Astrocyte (in vitro differentiated cells and primary cell): ENCODE results near the gene PHKG1. TPM values are rescaled to one million over a fixed set of nuclear protein-coding genes. Genes with fewer than 3 reads are reported as not detected.
"Not testable (repeated sequence)": the region's sequence is repeated elsewhere in the genome, so short reads cannot be mapped to it uniquely, and the experiment has no call there.

Experiments
- DNase-seq: peaks from one replicate; pipeline ENCODE4 v3.0.0-alpha.2; 2010; ENCODE audit warnings: low read depth
- FAIRE-seq: peaks from 2 replicates; lab custom pipeline; 2011; peaks lifted over from hg19 to GRCh38; lab: Jason Lieb, UNC
- H2AFZ ChIP-seq: 2 replicates; pipeline ENCODE4 v1.6.0; 2012; ENCODE audit warnings: low read depth, low read length, inconsistent platforms
- H3K27ac ChIP-seq: 2 replicates; pipeline ENCODE4 v1.5.1; 2011; ENCODE audit warnings: low read depth, low read length, inconsistent platforms
- H3K27me3 ChIP-seq: 2 replicates; pipeline ENCODE4 v1.6.0; 2011; ENCODE audit warnings: low read length, inconsistent platforms; ENCODE audit not compliant: insufficient read depth
- H3K36me3 ChIP-seq: 2 replicates; pipeline ENCODE4 v1.5.1; 2011; ENCODE audit warnings: low read length, inconsistent platforms; ENCODE audit not compliant: insufficient read depth
- H3K4me1 ChIP-seq: 2 replicates; pipeline ENCODE4 v1.5.1; 2011; ENCODE audit warnings: low read length, inconsistent platforms; ENCODE audit not compliant: insufficient read depth
- H3K4me2 ChIP-seq: 2 replicates; pipeline ENCODE4 v1.6.0; 2012; ENCODE audit warnings: low read length, inconsistent platforms
- H3K4me3 ChIP-seq: 2 replicates; pipeline ENCODE4 v1.5.1; 2011; ENCODE audit warnings: low read depth, mild to moderate bottlenecking, low read length, inconsistent platforms; ENCODE audit not compliant: insufficient read depth
- H3K79me2 ChIP-seq: 2 replicates; pipeline ENCODE4 v1.6.0; 2012; ENCODE audit warnings: mild to moderate bottlenecking, low read length, inconsistent platforms; ENCODE audit not compliant: insufficient read depth
- H3K9ac ChIP-seq: 2 replicates; pipeline ENCODE4 v1.6.0; 2012; ENCODE audit warnings: mild to moderate bottlenecking, low read length, inconsistent platforms
- H3K9me3 ChIP-seq: 2 replicates; pipeline ENCODE4 v1.5.1; 2012; ENCODE audit warnings: low read depth, mild to moderate bottlenecking, low read length, inconsistent platforms; ENCODE audit not compliant: insufficient read depth
- H4K20me1 ChIP-seq: 2 replicates; pipeline ENCODE4 v1.6.0; 2012; ENCODE audit warnings: low read length, inconsistent platforms; ENCODE audit not compliant: insufficient read depth
- H3K27ac Mint-ChIP-seq: one replicate; pipeline ENCODE4 v1.8.0; 2021; ENCODE audit warnings: mild to moderate bottlenecking, mixed read lengths; ENCODE audit not compliant: unreplicated experiment
- H3K27me3 Mint-ChIP-seq: one replicate; pipeline ENCODE4 v1.8.0; 2021; ENCODE audit warnings: low read depth, mixed read lengths; ENCODE audit not compliant: unreplicated experiment
- H3K36me3 Mint-ChIP-seq: one replicate; pipeline ENCODE4 v1.8.0; 2021; ENCODE audit warnings: low read depth, mixed read lengths; ENCODE audit not compliant: unreplicated experiment
- H3K4me1 Mint-ChIP-seq: one replicate; pipeline ENCODE4 v1.8.0; 2021; ENCODE audit warnings: low read depth, mixed read lengths; ENCODE audit not compliant: unreplicated experiment
- H3K4me3 Mint-ChIP-seq: one replicate; pipeline ENCODE4 v1.8.0; 2021; ENCODE audit warnings: mild to moderate bottlenecking, moderate library complexity, mixed read lengths; ENCODE audit not compliant: unreplicated experiment
- H3K9me3 Mint-ChIP-seq: one replicate; pipeline ENCODE4 v1.8.0; 2021; ENCODE audit warnings: mild to moderate bottlenecking, mixed read lengths; ENCODE audit not compliant: unreplicated experiment
- EZH2 ChIP-seq: IDR thresholded peaks from 2 replicates; pipeline ENCODE4 v1.6.1; 2012; ENCODE audit warnings: mild to moderate bottlenecking, low read length, inconsistent platforms; ENCODE audit not compliant: insufficient read depth
- total RNA-seq: library from RNA; stranded (reverse); gene quantifications from 2 replicates; pipeline ENCODE4 v1.2.1, GENCODE V29; 2021
- TF ChIP-seq, protein P1 (sequence below): IDR thresholded peaks from 2 replicates; pipeline ENCODE4 v1.5.1; 2011; ENCODE audit warnings: low read depth, mild to moderate bottlenecking, inconsistent platforms, low read length, moderate library complexity; ENCODE audit not compliant: insufficient read depth

The PHKG1 gene
- total RNA-seq, 1 donor from 2014 or later, result not detected

DNA sequence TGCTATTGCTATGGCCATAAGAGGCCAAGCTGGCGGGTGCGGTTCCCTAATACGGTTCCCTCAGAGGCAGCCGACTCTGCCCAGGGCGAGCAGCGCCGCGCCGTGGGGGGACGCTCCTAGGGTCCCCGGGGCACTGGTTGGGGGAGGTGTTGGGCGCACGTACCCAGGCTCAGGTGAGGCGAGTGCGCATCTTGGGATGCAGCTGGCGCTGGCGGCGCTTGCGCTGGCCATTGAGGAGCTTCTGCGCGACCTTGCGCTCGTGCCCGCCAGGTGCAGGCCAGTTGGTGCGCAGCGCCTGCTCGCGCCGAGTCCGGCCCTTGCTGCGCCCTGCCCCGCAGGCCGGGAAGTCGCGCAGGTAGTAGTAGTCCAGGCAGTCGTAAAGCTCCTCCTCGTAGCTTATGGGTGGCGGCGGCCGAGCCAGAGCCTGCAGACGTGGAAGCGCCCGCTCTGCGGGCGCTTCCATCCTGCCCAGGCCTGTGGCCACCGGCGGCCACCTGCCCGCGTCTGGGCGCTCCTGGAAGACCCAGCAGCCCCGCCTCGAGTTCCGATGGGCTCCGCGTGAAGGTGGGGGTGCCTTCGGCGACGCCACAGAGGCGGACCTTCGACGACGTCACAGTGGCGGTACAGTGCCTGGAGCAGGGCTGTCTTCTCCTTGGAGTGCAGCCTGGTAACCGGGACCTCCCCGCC, 23.2 kb upstream of the PHKG1 start, which contains the start of gene NUPR2:
Gene NUPR2, minus strand, starts transcription at position 566 of the 687 bp plus-strand sequence. Its CDS starts 103 bp downstream, at position 463.
- Histone ChIP-seq H3K9me3 (no peaks in the 10 kb centered on the region), H3K36me3 (no peaks in the 10 kb centered on the region), H4K20me1 (no peaks in the 10 kb centered on the region), H3K27ac (no peak within 1 kb of the TSS), H3K79me2 (no peaks in the 10 kb centered on the region), H3K4me1 (no peaks in the 10 kb centered on the region), H3K4me3 (no peak within 1 kb of the TSS), H3K27me3 (peaks cover 2% of the 10 kb centered on the region), H3K4me2 (no peak within 1 kb of the TSS), H3K9ac (no peak within 1 kb of the TSS), H2AFZ (peak within 1 kb of the TSS; percentile 10)
- no peak for DNase-seq
- H3K9me3 Mint-ChIP-seq, result peaks cover 3% of the 10 kb centered on the region
- no peaks in the 10 kb centered on the region for H3K4me1 Mint-ChIP-seq
- no peak within 1 kb of the TSS for H3K4me3 Mint-ChIP-seq
- H3K27ac Mint-ChIP-seq, result no peak within 1 kb of the TSS
- TF ChIP-seq, protein P1, sequence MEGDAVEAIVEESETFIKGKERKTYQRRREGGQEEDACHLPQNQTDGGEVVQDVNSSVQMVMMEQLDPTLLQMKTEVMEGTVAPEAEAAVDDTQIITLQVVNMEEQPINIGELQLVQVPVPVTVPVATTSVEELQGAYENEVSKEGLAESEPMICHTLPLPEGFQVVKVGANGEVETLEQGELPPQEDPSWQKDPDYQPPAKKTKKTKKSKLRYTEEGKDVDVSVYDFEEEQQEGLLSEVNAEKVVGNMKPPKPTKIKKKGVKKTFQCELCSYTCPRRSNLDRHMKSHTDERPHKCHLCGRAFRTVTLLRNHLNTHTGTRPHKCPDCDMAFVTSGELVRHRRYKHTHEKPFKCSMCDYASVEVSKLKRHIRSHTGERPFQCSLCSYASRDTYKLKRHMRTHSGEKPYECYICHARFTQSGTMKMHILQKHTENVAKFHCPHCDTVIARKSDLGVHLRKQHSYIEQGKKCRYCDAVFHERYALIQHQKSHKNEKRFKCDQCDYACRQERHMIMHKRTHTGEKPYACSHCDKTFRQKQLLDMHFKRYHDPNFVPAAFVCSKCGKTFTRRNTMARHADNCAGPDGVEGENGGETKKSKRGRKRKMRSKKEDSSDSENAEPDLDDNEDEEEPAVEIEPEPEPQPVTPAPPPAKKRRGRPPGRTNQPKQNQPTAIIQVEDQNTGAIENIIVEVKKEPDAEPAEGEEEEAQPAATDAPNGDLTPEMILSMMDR, result no peak
- TF ChIP-seq EZH2, result no peak
- H3K36me3 Mint-ChIP-seq, result no peaks in the 10 kb centered on the region
- no peaks in the 10 kb centered on the region for H3K27me3 Mint-ChIP-seq
- no peak for FAIRE-seq

DNA sequence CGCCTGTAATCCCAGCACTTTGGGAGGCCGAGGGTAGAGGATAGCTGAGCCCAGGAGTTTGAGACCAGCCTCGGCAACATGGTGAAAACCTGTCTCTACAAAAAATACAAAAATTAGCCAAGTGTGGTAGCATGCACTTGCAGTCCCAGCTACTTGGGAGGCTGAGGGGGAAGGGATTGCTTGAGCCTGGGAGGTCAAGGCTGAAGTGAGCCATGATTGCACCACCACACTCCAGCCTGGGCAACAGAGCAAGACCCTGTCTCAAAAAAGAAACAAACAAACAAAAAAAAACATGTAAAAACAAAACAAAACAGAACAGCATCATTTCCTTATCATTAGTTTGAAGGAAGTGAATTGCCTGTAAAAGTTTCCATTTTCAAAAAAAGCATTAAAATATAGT, 19.5 kb upstream of the PHKG1 start:
- not testable (repeated sequence) for H3K36me3 Mint-ChIP-seq, H3K4me3 Mint-ChIP-seq, H3K9ac ChIP-seq, H3K9me3 Mint-ChIP-seq, H3K27me3 ChIP-seq, H2AFZ ChIP-seq, H3K4me1 ChIP-seq, FAIRE-seq, H4K20me1 ChIP-seq, H3K4me3 ChIP-seq, H3K4me2 ChIP-seq, H3K9me3 ChIP-seq, H3K36me3 ChIP-seq, H3K27ac Mint-ChIP-seq, H3K4me1 Mint-ChIP-seq, DNase-seq, H3K27ac ChIP-seq, H3K27me3 Mint-ChIP-seq, H3K79me2 ChIP-seq

DNA sequence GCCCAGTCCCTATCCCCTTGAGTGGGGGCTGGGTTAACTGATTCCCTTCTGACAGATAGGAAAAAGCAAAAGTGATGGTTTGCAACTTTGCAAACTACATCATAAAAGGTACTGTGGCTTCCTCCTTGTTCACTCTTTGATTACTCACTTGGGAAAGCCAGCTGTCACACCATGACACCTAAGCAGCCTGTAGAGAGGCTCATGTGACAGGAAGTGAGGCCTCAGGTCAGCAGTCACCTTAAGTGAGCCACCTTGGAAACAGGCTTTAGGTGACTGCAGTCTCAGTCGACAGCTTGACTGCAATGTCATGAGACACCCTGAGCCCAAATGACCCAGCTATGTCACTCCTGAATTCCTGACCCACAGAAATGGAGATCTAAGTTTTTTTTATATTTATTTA, 17.9 kb upstream of the PHKG1 start:
- no peaks in the 10 kb centered on the region for H3K9me3 ChIP-seq
- Mint-ChIP-seq H3K36me3 (no peaks in the 10 kb centered on the region), H3K9me3 (peaks cover 1% of the 10 kb centered on the region)

More for the DNA sequence above, 17.9 kb upstream of the PHKG1 start:
- H3K4me3 ChIP-seq, result no peak overlapping the region
- peaks cover 7% of the 10 kb centered on the region for H3K79me2 ChIP-seq
- Mint-ChIP-seq H3K27me3 (no peaks in the 10 kb centered on the region), H3K27ac (no peak overlapping the region), H3K4me1 (no peaks in the 10 kb centered on the region), H3K4me3 (no peak overlapping the region)
- no peak overlapping the region for H2AFZ ChIP-seq
- H4K20me1 ChIP-seq, result no peaks in the 10 kb centered on the region
- H3K36me3 ChIP-seq, result no peaks in the 10 kb centered on the region
- no peak overlapping the region for H3K4me2 ChIP-seq
- no peaks in the 10 kb centered on the region for H3K27me3 ChIP-seq
- TF ChIP-seq EZH2, result no peak
- TF ChIP-seq, protein P1, result no peak
- no peak overlapping the region for H3K27ac ChIP-seq
- DNase-seq (no peak), FAIRE-seq (no peak)
- H3K4me1 ChIP-seq, result no peaks in the 10 kb centered on the region
- H3K9ac ChIP-seq, result no peak overlapping the region
